H9 (cell line): Measurements from ENCODE around the gene AGPAT2. TPM values are rescaled to one million over a fixed set of nuclear protein-coding genes. Genes with fewer than 3 reads are reported as not detected.

Experiments
- DNase-seq: peaks from one replicate; pipeline ENCODE4 v3.0.0-alpha.2; 2017
- H2AFZ ChIP-seq: one replicate; pipeline ENCODE4 v1.6.1; 2013; ENCODE audit warnings: mild to moderate bottlenecking, low read length, control low read depth, moderate library complexity
- H2AK5ac ChIP-seq: 2 replicates; pipeline ENCODE4 v1.6.1; 2013; ENCODE audit warnings: low read length, control low read depth, mixed read lengths; ENCODE audit not compliant: insufficient read length
- H2BK120ac ChIP-seq: one replicate; pipeline ENCODE4 v1.6.1; 2013; ENCODE audit warnings: low read depth, mild to moderate bottlenecking, low read length, control low read depth, inconsistent platforms; ENCODE audit not compliant: poor library complexity, severe bottlenecking
- H2BK12ac ChIP-seq: 2 replicates; pipeline ENCODE4 v1.6.1; 2013; ENCODE audit warnings: low read length, control low read depth, mixed read lengths, low read depth; ENCODE audit not compliant: insufficient read length
- H2BK15ac ChIP-seq: 2 replicates; pipeline ENCODE4 v1.6.1; 2013; ENCODE audit warnings: low read depth, low read length, control low read depth
- H2BK20ac ChIP-seq: one replicate; pipeline ENCODE4 v1.6.1; 2013; ENCODE audit warnings: low read depth, mild to moderate bottlenecking, low read length, control low read depth, inconsistent platforms; ENCODE audit not compliant: poor library complexity, severe bottlenecking
- H2BK5ac ChIP-seq: 2 replicates; pipeline ENCODE4 v1.6.1; 2013; ENCODE audit warnings: low read length, control low read depth, mixed read lengths; ENCODE audit not compliant: insufficient read length
- H3K14ac ChIP-seq: 2 replicates; pipeline ENCODE4 v1.6.1; 2013; ENCODE audit warnings: low read length, control low read depth; ENCODE audit not compliant: insufficient read depth
- H3K18ac ChIP-seq: 2 replicates; pipeline ENCODE4 v1.6.1; 2013; ENCODE audit warnings: low read depth, mild to moderate bottlenecking, mixed read lengths, low read length, control low read depth; ENCODE audit not compliant: insufficient read length
- H3K23ac ChIP-seq: 2 replicates; pipeline ENCODE4 v1.6.1; 2013; ENCODE audit warnings: low read length, control low read depth, mixed read lengths, low read depth; ENCODE audit not compliant: insufficient read length
- H3K23me2 ChIP-seq: 2 replicates; pipeline ENCODE4 v1.6.1; 2013; ENCODE audit warnings: low read depth, mild to moderate bottlenecking, mixed read lengths, low read length, control low read depth; ENCODE audit not compliant: insufficient read length, poor library complexity, severe bottlenecking
- H3K27ac ChIP-seq: 2 replicates; pipeline ENCODE4 v1.5.1; 2013; ENCODE audit warnings: low read length, control low read depth, mixed read lengths, low read depth; ENCODE audit not compliant: insufficient read length
- H3K27me3 ChIP-seq: 2 replicates; pipeline ENCODE4 v1.6.1; 2013; ENCODE audit warnings: low read length, control low read depth, inconsistent platforms; ENCODE audit not compliant: insufficient read depth
- H3K4ac ChIP-seq: 2 replicates; pipeline ENCODE4 v1.6.1; 2013; ENCODE audit warnings: low read depth, mild to moderate bottlenecking, control low read depth, inconsistent platforms, low read length, moderate library complexity
- H3K4me1 ChIP-seq: 2 replicates; pipeline ENCODE4 v1.6.1; 2013; ENCODE audit warnings: low read length, control low read depth, inconsistent platforms; ENCODE audit not compliant: insufficient read depth
- H3K4me2 ChIP-seq: 2 replicates; pipeline ENCODE4 v1.6.1; 2013; ENCODE audit warnings: low read length, control low read depth, mixed read lengths; ENCODE audit not compliant: insufficient read length, insufficient read depth
- H3K56ac ChIP-seq: 2 replicates; pipeline ENCODE4 v1.6.1; 2013; ENCODE audit warnings: low read depth, mild to moderate bottlenecking, mixed read lengths, low read length, control low read depth; ENCODE audit not compliant: insufficient read length
- H3K79me1 ChIP-seq: 2 replicates; pipeline ENCODE4 v1.6.1; 2013; ENCODE audit warnings: low read depth, mild to moderate bottlenecking, moderate library complexity, low read length, control low read depth, inconsistent platforms; ENCODE audit not compliant: insufficient read depth, poor library complexity, severe bottlenecking
- H3K79me2 ChIP-seq: 2 replicates; pipeline ENCODE4 v1.6.1; 2013; ENCODE audit warnings: low read length, control low read depth, inconsistent platforms; ENCODE audit not compliant: insufficient read depth
- H3K9ac ChIP-seq: 2 replicates; pipeline ENCODE4 v1.6.1; 2013; ENCODE audit warnings: low read length, control low read depth, mixed read lengths; ENCODE audit not compliant: insufficient read length; ENCODE audit errors: extremely low read depth
- H3K9me3 ChIP-seq: one replicate; pipeline ENCODE4 v1.6.1; 2013; ENCODE audit warnings: low read depth, low read length, inconsistent platforms; ENCODE audit not compliant: control insufficient read depth
- H3T11ph ChIP-seq: one replicate; pipeline ENCODE4 v1.6.1; 2013; ENCODE audit warnings: mild to moderate bottlenecking, low read length, control low read depth, inconsistent platforms
- H4K20me1 ChIP-seq: one replicate; pipeline ENCODE4 v1.6.1; 2013; ENCODE audit not compliant: control insufficient read depth, insufficient read length, insufficient read depth
- H4K5ac ChIP-seq: 2 replicates; pipeline ENCODE4 v1.6.1; 2013; ENCODE audit warnings: low read depth, mild to moderate bottlenecking, mixed read lengths, low read length, control low read depth; ENCODE audit not compliant: insufficient read length
- H4K8ac ChIP-seq: replicated peaks from 2 replicates; pipeline ENCODE4 v1.6.1; 2013; ENCODE audit warnings: low read length, control low read depth, mixed read lengths, low read depth; ENCODE audit not compliant: insufficient read length
- H4K91ac ChIP-seq: 2 replicates; pipeline ENCODE4 v1.6.1; 2013; ENCODE audit warnings: low read depth, mild to moderate bottlenecking, moderate library complexity, mixed read lengths, low read length, control low read depth; ENCODE audit not compliant: insufficient read length
- H3K27ac Mint-ChIP-seq, 3 experiments: 2 replicates in 2 of 3; 3 replicates in 1 of 3; pipeline ENCODE4 v1.8.0; 2020 to 2021; ENCODE audit warnings: mixed read lengths in 3 of 3, mild to moderate bottlenecking in 1 of 3, moderate library complexity in 1 of 3
- H3K27me3 Mint-ChIP-seq: 2 replicates; pipeline ENCODE4 v1.8.0; 2021; ENCODE audit warnings: low read depth, mild to moderate bottlenecking, moderate library complexity, mixed read lengths
- H3K36me3 Mint-ChIP-seq, 3 experiments: 2 replicates in 2 of 3; 3 replicates in 1 of 3; pipeline ENCODE4 v1.8.0; 2020 to 2021; ENCODE audit warnings: low read depth in 3 of 3, mixed read lengths in 3 of 3; ENCODE audit not compliant: insufficient read depth in 1 of 3
- H3K4me1 Mint-ChIP-seq, 2 experiments: 2 replicates each; pipeline ENCODE4 v1.8.0; 2020; ENCODE audit warnings: mixed read lengths in 2 of 2
- H3K4me3 Mint-ChIP-seq, 2 experiments: 2 replicates in 1 of 2; 3 replicates in 1 of 2; pipeline ENCODE4 v1.8.0; 2020 to 2021; ENCODE audit warnings: mild to moderate bottlenecking in 2 of 2, mixed read lengths in 2 of 2, moderate library complexity in 1 of 2
- H3K9me3 Mint-ChIP-seq, 2 experiments: 2 replicates in 1 of 2; 3 replicates in 1 of 2; pipeline ENCODE4 v1.8.0; 2020; ENCODE audit warnings: mild to moderate bottlenecking in 2 of 2, mixed read lengths in 2 of 2, moderate library complexity in 1 of 2
- WGBS: extraction: QIAGEN DNeasy Blood & Tissue Kit; methylation state at CpG from one replicate; pipeline ENCODE4 v1.1.7; 2013; ENCODE audit warnings: missing lambda C conversion rate, low lambda C conversion rate, mixed read lengths; ENCODE audit not compliant: insufficient read length; ENCODE audit errors: extremely low coverage; 5-methylcytosine and 5-hydroxymethylcytosine counted together
- total RNA-seq: library from RNA; stranded (reverse); gene quantifications from 2 replicates; pipeline ENCODE4 v1.2.1, GENCODE V29; 2021
- TF ChIP-seq, protein P1 (sequence below): fragments of 200-600 bp; sonication (generic); conservative IDR thresholded peaks from 3 replicates; pipeline ENCODE4 v1.8.0; 2021; ENCODE audit warnings: antibody characterized with exemption, mild to moderate bottlenecking

AGPAT2 gene
- total RNA-seq, 1 experiment from 2014 or later: 29.7 TPM

GRCh38 chr9:136650648-136651047, 36.6 kb downstream of the AGPAT2 start:
- Histone ChIP-seq H4K20me1 (no peaks in the 10 kb centered on the region), H4K5ac (no peak overlapping the region), H3T11ph (no peak overlapping the region), H2BK20ac (no peak overlapping the region), H2BK120ac (no peak overlapping the region), H3K9me3 (no peaks in the 10 kb centered on the region), H2AFZ (no peak overlapping the region), H3K23me2 (no peaks in the 10 kb centered on the region), H4K8ac (no peak overlapping the region), H3K27ac (no peak overlapping the region), H2BK15ac (no peak overlapping the region), H3K4me1 (no peaks in the 10 kb centered on the region), H3K56ac (no peak overlapping the region), H3K14ac (no peak overlapping the region; the same call in 1 of the 2 replicates), H3K23ac (no peak overlapping the region), H4K91ac (no peak overlapping the region), H2AK5ac (no peak overlapping the region), H3K4ac (no peak overlapping the region), H3K79me2 (no peaks in the 10 kb centered on the region), H3K18ac (no peak overlapping the region), H2BK5ac (no peak overlapping the region), H3K79me1 (no peaks in the 10 kb centered on the region), H3K4me2 (no peak overlapping the region), H2BK12ac (no peak overlapping the region), H3K27me3 (no peaks in the 10 kb centered on the region), H3K9ac (no peak overlapping the region)
- WGBS: no CpG with 5 or more reads among the region's 10 CpGs
- H3K27me3 Mint-ChIP-seq: no peaks in the 10 kb centered on the region; the same call in 1 of the 2 replicates
- TF ChIP-seq, protein P1, sequence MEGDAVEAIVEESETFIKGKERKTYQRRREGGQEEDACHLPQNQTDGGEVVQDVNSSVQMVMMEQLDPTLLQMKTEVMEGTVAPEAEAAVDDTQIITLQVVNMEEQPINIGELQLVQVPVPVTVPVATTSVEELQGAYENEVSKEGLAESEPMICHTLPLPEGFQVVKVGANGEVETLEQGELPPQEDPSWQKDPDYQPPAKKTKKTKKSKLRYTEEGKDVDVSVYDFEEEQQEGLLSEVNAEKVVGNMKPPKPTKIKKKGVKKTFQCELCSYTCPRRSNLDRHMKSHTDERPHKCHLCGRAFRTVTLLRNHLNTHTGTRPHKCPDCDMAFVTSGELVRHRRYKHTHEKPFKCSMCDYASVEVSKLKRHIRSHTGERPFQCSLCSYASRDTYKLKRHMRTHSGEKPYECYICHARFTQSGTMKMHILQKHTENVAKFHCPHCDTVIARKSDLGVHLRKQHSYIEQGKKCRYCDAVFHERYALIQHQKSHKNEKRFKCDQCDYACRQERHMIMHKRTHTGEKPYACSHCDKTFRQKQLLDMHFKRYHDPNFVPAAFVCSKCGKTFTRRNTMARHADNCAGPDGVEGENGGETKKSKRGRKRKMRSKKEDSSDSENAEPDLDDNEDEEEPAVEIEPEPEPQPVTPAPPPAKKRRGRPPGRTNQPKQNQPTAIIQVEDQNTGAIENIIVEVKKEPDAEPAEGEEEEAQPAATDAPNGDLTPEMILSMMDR: no peak
- H3K27ac Mint-ChIP-seq: no peak overlapping the region
- DNase-seq: no peak
- no peaks in the 10 kb centered on the region; a peak in 1 of 5 replicates for H3K9me3 Mint-ChIP-seq
- peaks cover 0 to 6% of the 10 kb centered on the region in 2 experiments; a peak in 1 of 4 replicates for H3K4me1 Mint-ChIP-seq
- H3K36me3 Mint-ChIP-seq: no peaks in the 10 kb centered on the region
- no peak overlapping the region for H3K4me3 Mint-ChIP-seq
